Measurements from ENCODE around the gene CRYBB3. TPM values are rescaled to one million over a fixed set of nuclear protein-coding genes. Genes with fewer than 3 reads are reported as not detected.
"Not testable (repeated sequence)": the region's sequence is repeated elsewhere in the genome, so short reads cannot be mapped to it uniquely, and the experiment has no call there.

The CRYBB3 gene
- total and polyA plus RNA-seq, 2 donors (not counting 1 experiment from before 2014, with no cell fraction given): not detected

DNA sequence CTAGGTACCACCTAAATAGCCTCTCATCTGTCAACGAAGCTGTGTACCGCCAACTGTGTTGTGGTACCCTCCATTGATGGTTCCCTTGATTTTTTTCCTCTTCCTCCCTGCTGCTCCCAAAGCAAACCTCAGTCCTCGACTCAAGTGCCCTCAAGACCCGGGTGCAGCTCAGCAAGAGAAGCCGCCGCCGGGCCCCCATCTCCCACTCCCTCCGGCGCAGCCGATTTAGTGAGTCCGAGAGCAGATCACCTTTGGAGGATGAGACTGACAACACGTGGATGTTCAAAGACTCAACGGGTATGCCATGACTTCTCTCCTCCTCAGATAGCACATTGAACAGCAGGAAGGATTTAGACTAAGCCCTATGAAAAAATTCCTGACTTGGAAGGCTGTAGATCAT lies 22.4 kb upstream of the CRYBB3 start:
- Mint-ChIP-seq H3K4me1 (no peaks in the 10 kb centered on the region), H3K4me3 (no peak overlapping the region), H3K27me3 (no peaks in the 10 kb centered on the region), H3K9me3 (ENCODE audit: insufficient read depth) (peaks cover 8% of the 10 kb centered on the region), H3K27ac (no peak overlapping the region)
- Histone ChIP-seq H3K9ac (ENCODE audit: low read length) (no peak overlapping the region), H3K36me3 (replicated peaks in 1 of 2; ENCODE audit: control extremely low read depth in 1 of 2, control insufficient read depth in 1 of 2, extremely low read depth in 1 of 2, insufficient read depth in 2 of 2, low read length in 1 of 2) (no peaks in the 10 kb centered on the region), H3K4me3 (ENCODE audit: control extremely low read depth in 1 of 5, extremely low read depth in 1 of 5, insufficient read depth in 1 of 5, low read depth in 2 of 5, low read length in 4 of 5) (no peak overlapping the region), H3K4me2 (replicated peaks; ENCODE audit: low read depth, low read length, poor library complexity, severe bottlenecking) (no peak overlapping the region), H3K27ac (ENCODE audit: low read length in 2 of 2) (no peak overlapping the region), H2AFZ (ENCODE audit: insufficient read depth, low read depth, low read length, poor library complexity, severe bottlenecking) (no peak overlapping the region), H3K79me2 (ENCODE audit: control insufficient read depth, insufficient read depth, low read length) (no peaks in the 10 kb centered on the region), H3K4me1 (ENCODE audit: control insufficient read depth in 2 of 2, insufficient read depth in 2 of 2, low read length in 2 of 2) (no peaks in the 10 kb centered on the region), H4K20me1 (ENCODE audit: control insufficient read depth, insufficient read depth, low read length, poor library complexity, severe bottlenecking) (no peaks in the 10 kb centered on the region), H3K27me3 (replicated peaks in 1 of 4; ENCODE audit: control extremely low read depth in 1 of 4, control insufficient read depth in 3 of 4, insufficient read depth in 4 of 4, low read length in 3 of 4) (no peaks in the 10 kb centered on the region), H3K9me3 (ENCODE audit: control extremely low read depth in 1 of 3, control insufficient read depth in 2 of 3, insufficient read depth in 1 of 3, low read length in 2 of 3) (peaks cover 0 to 11% (median 5%) of the 10 kb centered on the region in 3 donors)
- DNase-seq (no peak), ATAC-seq (ENCODE audit: low read depth) (no peak)
- CTCF ChIA-PET: no interaction called here
- intact Hi-C loops (cut with micrococcal nuclease): no loop called here
- TF ChIP-seq CTCF (IDR thresholded peaks at IDR 0.05) (no peak), EZH2 (IDR thresholded peaks at IDR 0.05; ENCODE audit: borderline replicate concordance, insufficient read depth, low read depth, low read length, poor library complexity, severe bottlenecking) (no peak)
- POLR2A ChIA-PET: no interaction called here
- 91% methylated on average over 11 of the region's 13 CpGs for WGBS (ENCODE audit: insufficient coverage)

- no peak for DNase-seq
- Mint-ChIP-seq H3K27ac (no peak overlapping the region), H3K9me3 (ENCODE audit: insufficient read depth) (peaks cover 8% of the 10 kb centered on the region), H3K27me3 (no peaks in the 10 kb centered on the region), H3K4me1 (no peaks in the 10 kb centered on the region), H3K4me3 (no peak overlapping the region)
- Histone ChIP-seq H3K36me3 (replicated peaks in 1 of 2; ENCODE audit: control extremely low read depth in 1 of 2, control insufficient read depth in 1 of 2, extremely low read depth in 1 of 2, insufficient read depth in 2 of 2, low read length in 1 of 2) (no peaks in the 10 kb centered on the region), H3K79me2 (ENCODE audit: control insufficient read depth, insufficient read depth, low read length) (no peaks in the 10 kb centered on the region), H2AFZ (ENCODE audit: insufficient read depth, low read depth, low read length, poor library complexity, severe bottlenecking) (no peak overlapping the region), H3K9ac (ENCODE audit: low read length) (no peak overlapping the region), H3K27ac (ENCODE audit: low read length in 2 of 2) (no peak overlapping the region), H3K4me1 (ENCODE audit: control insufficient read depth in 2 of 2, insufficient read depth in 2 of 2, low read length in 2 of 2) (no peaks in the 10 kb centered on the region), H3K27me3 (replicated peaks in 1 of 4; ENCODE audit: control extremely low read depth in 1 of 4, control insufficient read depth in 3 of 4, insufficient read depth in 4 of 4, low read length in 3 of 4) (no peaks in the 10 kb centered on the region), H3K4me2 (replicated peaks; ENCODE audit: low read depth, low read length, poor library complexity, severe bottlenecking) (no peak overlapping the region), H4K20me1 (ENCODE audit: control insufficient read depth, insufficient read depth, low read length, poor library complexity, severe bottlenecking) (no peaks in the 10 kb centered on the region), H3K9me3 (ENCODE audit: control extremely low read depth in 1 of 3, control insufficient read depth in 2 of 3, insufficient read depth in 1 of 3, low read length in 2 of 3) (peaks cover 0 to 14% (median 5%) of the 10 kb centered on the region in 3 donors), H3K4me3 (ENCODE audit: control extremely low read depth in 1 of 5, extremely low read depth in 1 of 5, insufficient read depth in 1 of 5, low read depth in 2 of 5, low read length in 4 of 5) (no peak overlapping the region)
- POLR2A ChIA-PET: no interaction called here
- CTCF ChIA-PET: no interaction called here
- intact Hi-C loops (cut with micrococcal nuclease): no loop called here
- WGBS (ENCODE audit: insufficient coverage): 91% methylated on average over 5 of the region's 9 CpGs
- ATAC-seq (ENCODE audit: low read depth): no peak
- no peak for TF ChIP-seq CTCF (IDR thresholded peaks at IDR 0.05)
Measured at GRCh38 chr22:25177895-25178294, 21.8 kb upstream of the CRYBB3 start.

DNA sequence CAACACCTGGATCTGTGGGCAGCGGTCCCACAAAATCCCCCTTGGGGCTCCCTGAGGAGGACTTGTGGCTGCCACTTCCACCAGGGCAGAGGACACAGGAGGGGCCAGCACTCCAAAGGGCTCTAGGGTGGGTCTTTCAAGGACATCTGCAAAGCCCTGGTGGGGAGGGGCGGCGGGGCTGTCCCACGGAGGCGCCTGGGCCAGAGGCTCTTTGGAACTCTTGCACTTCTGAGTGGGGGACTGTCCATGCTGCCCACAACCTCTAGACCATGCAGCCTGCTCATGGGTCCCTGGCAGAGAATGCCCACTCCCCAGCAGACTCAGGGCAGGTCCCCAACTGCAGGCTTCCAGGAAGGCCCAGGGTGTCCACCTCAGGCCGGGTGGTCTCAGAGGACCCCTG lies 21.3 kb upstream of the CRYBB3 start:
- H3K27me3 ChIP-seq (replicated peaks in 1 of 4; ENCODE audit: control extremely low read depth in 1 of 4, control insufficient read depth in 3 of 4, insufficient read depth in 4 of 4, low read length in 3 of 4); H3K4me1 ChIP-seq (ENCODE audit: control insufficient read depth in 2 of 2, insufficient read depth in 2 of 2, low read length in 2 of 2); H3K27me3 Mint-ChIP-seq; H3K27ac ChIP-seq (ENCODE audit: low read length in 2 of 2); POLR2A ChIA-PET; H3K79me2 ChIP-seq (ENCODE audit: control insufficient read depth, insufficient read depth, low read length); intact Hi-C loops (cut with micrococcal nuclease); H3K36me3 ChIP-seq (replicated peaks in 1 of 2; ENCODE audit: control extremely low read depth in 1 of 2, control insufficient read depth in 1 of 2, extremely low read depth in 1 of 2, insufficient read depth in 2 of 2, low read length in 1 of 2); H2AFZ ChIP-seq (ENCODE audit: insufficient read depth, low read depth, low read length, poor library complexity, severe bottlenecking); H4K20me1 ChIP-seq (ENCODE audit: control insufficient read depth, insufficient read depth, low read length, poor library complexity, severe bottlenecking); H3K4me1 Mint-ChIP-seq; H3K4me3 Mint-ChIP-seq; H3K9ac ChIP-seq (ENCODE audit: low read length); H3K9me3 Mint-ChIP-seq (ENCODE audit: insufficient read depth); DNase-seq; CTCF ChIA-PET: not testable (repeated sequence)
- H3K27ac Mint-ChIP-seq: peak overlapping the region; percentile 63
- Histone ChIP-seq H3K4me2 (replicated peaks; ENCODE audit: low read depth, low read length, poor library complexity, severe bottlenecking) (peak overlapping the region; percentile 33), H3K9me3 (ENCODE audit: control extremely low read depth in 1 of 3, control insufficient read depth in 2 of 3, insufficient read depth in 1 of 3, low read length in 2 of 3) (peaks cover 0 to 14% (median 5%) of the 10 kb centered on the region in 3 donors), H3K4me3 (ENCODE audit: control extremely low read depth in 1 of 5, extremely low read depth in 1 of 5, insufficient read depth in 1 of 5, low read depth in 2 of 5, low read length in 4 of 5) (peak overlapping the region in 3 of 5 experiments; percentile 24 to 35 (median 28))
- ATAC-seq (ENCODE audit: low read depth): peak; percentile 21
- WGBS (ENCODE audit: insufficient coverage): 85% methylated on average over 5 of the region's 6 CpGs
